Measurements from ENCODE around the gene GSE1.

GRCh38 chr16:85637808-85638647 lies 24.9 kb downstream of the GSE1 start:
- TF ChIP-seq CTCF (IDR thresholded peaks at IDR 0.05; ENCODE audit: low read depth, low read length) (no peak), POLR2A (IDR thresholded peaks at IDR 0.05; ENCODE audit: extremely low read depth, insufficient read length) (no peak), MYC (IDR thresholded peaks at IDR 0.05; ENCODE audit: low read depth, low read length) (no peak)

All from NB4 (cell line).